Hepatocyte (in vitro differentiated cells): Measurements from ENCODE around the gene NKD1. TPM values are rescaled to one million over a fixed set of nuclear protein-coding genes. Genes with fewer than 3 reads are reported as not detected.

Experiments used
- DNase-seq: peaks from one replicate; pipeline ENCODE4 v3.0.0-alpha.2; 2016; ENCODE audit warnings: low spot score
- H2AFZ ChIP-seq: fragments of 200-600 bp; sonication (generic); 2 replicates; pipeline ENCODE4 v1.6.0; 2016; ENCODE audit warnings: antibody characterized with exemption, mild to moderate bottlenecking
- H3K27ac ChIP-seq: fragments of 200-600 bp; sonication (generic); 2 replicates; pipeline ENCODE4 v1.5.1; 2016; ENCODE audit warnings: mild to moderate bottlenecking
- H3K27me3 ChIP-seq: fragments of 200-600 bp; sonication (generic); 2 replicates; pipeline ENCODE4 v1.6.1; 2016
- H3K36me3 ChIP-seq: fragments of 200-600 bp; sonication (generic); replicated peaks from 2 replicates; pipeline ENCODE4 v1.5.1; 2016; ENCODE audit warnings: low read depth; ENCODE audit not compliant: insufficient read depth
- H3K4me1 ChIP-seq: fragments of 200-600 bp; sonication (generic); 2 replicates; pipeline ENCODE4 v1.5.1; 2016; ENCODE audit warnings: mild to moderate bottlenecking, moderate library complexity; ENCODE audit not compliant: insufficient read depth
- H3K4me2 ChIP-seq: fragments of 200-600 bp; sonication (generic); 2 replicates; pipeline ENCODE4 v1.6.0; 2016
- H3K4me3 ChIP-seq: fragments of 200-600 bp; sonication (generic); 2 replicates; pipeline ENCODE4 v1.5.1; 2016; ENCODE audit warnings: mild to moderate bottlenecking
- H3K79me2 ChIP-seq: fragments of 200-600 bp; sonication (generic); 2 replicates; pipeline ENCODE4 v1.6.0; 2017; ENCODE audit warnings: mild to moderate bottlenecking
- H3K9me2 ChIP-seq: fragments of 200-600 bp; sonication (generic); replicated peaks from 2 replicates; pipeline ENCODE4 v1.6.0; 2017; ENCODE audit warnings: mild to moderate bottlenecking; ENCODE audit not compliant: insufficient read depth
- H3K9me3 ChIP-seq: fragments of 200-600 bp; sonication (generic); 2 replicates; pipeline ENCODE4 v1.5.1; 2016; ENCODE audit warnings: low read depth, mild to moderate bottlenecking
- H4K20me1 ChIP-seq: fragments of 200-600 bp; sonication (generic); 2 replicates; pipeline ENCODE4 v1.6.0; 2016; ENCODE audit warnings: mild to moderate bottlenecking; ENCODE audit not compliant: insufficient read depth, poor library complexity, severe bottlenecking
- CTCF ChIP-seq: fragments of 200-600 bp; sonication (generic); IDR thresholded peaks from 2 replicates; pipeline ENCODE4 v1.5.1; 2016; ENCODE audit warnings: antibody characterized with exemption, mild to moderate bottlenecking; ENCODE audit not compliant: poor library complexity
- EZH2 ChIP-seq: fragments of 200-600 bp; sonication (generic); IDR thresholded peaks from 2 replicates; pipeline ENCODE4 v1.6.1; 2016; ENCODE audit warnings: antibody characterized with exemption, mild to moderate bottlenecking, borderline replicate concordance
- EZH2phosphoT487 ChIP-seq: fragments of 200-600 bp; sonication (generic); IDR thresholded peaks from one replicate; pipeline ENCODE4 v1.6.1; 2018; ENCODE audit warnings: antibody characterized with exemption, mild to moderate bottlenecking, low read depth, moderate library complexity; ENCODE audit not compliant: unreplicated experiment, severe bottlenecking
- WGBS: methylation state at CpG from one replicate; pipeline ENCODE4 v1.1.6; 2016; ENCODE audit warnings: low lambda C conversion rate; ENCODE audit errors: missing lambda C conversion rate; 5-methylcytosine and 5-hydroxymethylcytosine counted together
- polyA plus RNA-seq: library from polyadenylated mRNA; unstranded; fragments of >200 nt; fragmentation: Nextera tagmentation; extraction: Ambion mirVana; gene quantifications from 2 replicates; pipeline ENCODE4 v1.2.1, GENCODE V29; 2016
- total RNA-seq: library from RNA; depleted of rRNA; stranded (reverse); fragments of >200 nt; gene quantifications from 2 replicates; pipeline ENCODE4 v1.2.3, GENCODE V29; 2014

The NKD1 gene
- total and polyA plus RNA-seq, 2 experiments from 2014 or later, result 5.9 to 26.3 TPM

GRCh38 chr16:50679266-50679665, 131.1 kb downstream of the NKD1 start:
- TF ChIP-seq EZH2 (no peak), EZH2phosphoT487 (no peak), CTCF (no peak)
- Histone ChIP-seq H3K4me1 (no peaks in the 10 kb centered on the region), H3K27ac (no peak overlapping the region), H3K4me2 (no peak overlapping the region), H3K79me2 (no peaks in the 10 kb centered on the region), H4K20me1 (no peaks in the 10 kb centered on the region), H3K9me3 (no peaks in the 10 kb centered on the region), H3K4me3 (no peak overlapping the region), H3K9me2 (no peaks in the 10 kb centered on the region), H3K27me3 (no peaks in the 10 kb centered on the region), H3K36me3 (no peaks in the 10 kb centered on the region), H2AFZ (no peak overlapping the region)
- WGBS, result 90% methylated on average over 14 of the region's 14 CpGs
- DNase-seq, result no peak

GRCh38 chr16:50679676-50680555, 131.7 kb downstream of the NKD1 start:
- Histone ChIP-seq H3K4me1 (no peaks in the 10 kb centered on the region), H3K9me2 (no peaks in the 10 kb centered on the region), H3K4me3 (no peak overlapping the region), H3K9me3 (no peaks in the 10 kb centered on the region), H3K4me2 (no peak overlapping the region), H3K36me3 (no peaks in the 10 kb centered on the region), H2AFZ (no peak overlapping the region), H3K27ac (no peak overlapping the region), H3K79me2 (no peaks in the 10 kb centered on the region), H3K27me3 (no peaks in the 10 kb centered on the region), H4K20me1 (no peaks in the 10 kb centered on the region)
- TF ChIP-seq EZH2 (no peak), EZH2phosphoT487 (no peak), CTCF (no peak)
- WGBS, result 89% methylated on average over 6 of the region's 6 CpGs
- no peak for DNase-seq

- no peak overlapping the region for H3K4me3 ChIP-seq
These were observed 132.3 kb downstream of the NKD1 start for GRCh38 chr16:50680556-50680893.

More at GRCh38 chr16:50680556-50680893, 132.3 kb downstream of the NKD1 start:
- H3K79me2 ChIP-seq, result no peaks in the 10 kb centered on the region
- no peaks in the 10 kb centered on the region for H3K9me3 ChIP-seq
- H3K4me2 ChIP-seq, result no peak overlapping the region
- H3K9me2 ChIP-seq, result no peaks in the 10 kb centered on the region
- no peaks in the 10 kb centered on the region for H4K20me1 ChIP-seq
- WGBS, result 95% methylated on average over 3 of the region's 3 CpGs
- TF ChIP-seq CTCF, result no peak
- TF ChIP-seq EZH2, result no peak
- TF ChIP-seq EZH2phosphoT487, result no peak
- H3K27ac ChIP-seq, result no peak overlapping the region
- H2AFZ ChIP-seq, result no peak overlapping the region
- H3K27me3 ChIP-seq, result no peaks in the 10 kb centered on the region
- DNase-seq, result no peak
- H3K36me3 ChIP-seq, result no peaks in the 10 kb centered on the region
- H3K4me1 ChIP-seq, result no peaks in the 10 kb centered on the region
